Measurements from ENCODE around the gene AVL9.

DNA sequence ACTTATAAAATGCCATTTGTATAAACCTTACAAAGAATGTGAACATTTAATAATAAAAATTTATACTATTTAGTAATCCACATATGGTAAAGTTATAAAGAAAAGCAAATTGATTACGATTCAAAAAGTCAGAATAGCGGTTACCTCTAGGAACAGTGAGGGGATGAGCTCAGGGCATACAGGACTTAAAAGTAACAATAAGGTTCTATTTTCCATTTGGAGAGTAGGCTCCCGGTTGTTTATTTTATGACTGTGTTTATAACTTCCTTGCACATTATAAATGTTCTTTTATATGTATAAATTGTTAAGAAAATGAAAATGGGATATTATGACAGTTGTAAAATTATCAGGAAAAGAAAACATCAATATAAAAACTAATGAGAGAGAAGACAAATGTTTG is 135.7 kb downstream of the AVL9 start:
- TF ChIP-seq, protein P1, sequence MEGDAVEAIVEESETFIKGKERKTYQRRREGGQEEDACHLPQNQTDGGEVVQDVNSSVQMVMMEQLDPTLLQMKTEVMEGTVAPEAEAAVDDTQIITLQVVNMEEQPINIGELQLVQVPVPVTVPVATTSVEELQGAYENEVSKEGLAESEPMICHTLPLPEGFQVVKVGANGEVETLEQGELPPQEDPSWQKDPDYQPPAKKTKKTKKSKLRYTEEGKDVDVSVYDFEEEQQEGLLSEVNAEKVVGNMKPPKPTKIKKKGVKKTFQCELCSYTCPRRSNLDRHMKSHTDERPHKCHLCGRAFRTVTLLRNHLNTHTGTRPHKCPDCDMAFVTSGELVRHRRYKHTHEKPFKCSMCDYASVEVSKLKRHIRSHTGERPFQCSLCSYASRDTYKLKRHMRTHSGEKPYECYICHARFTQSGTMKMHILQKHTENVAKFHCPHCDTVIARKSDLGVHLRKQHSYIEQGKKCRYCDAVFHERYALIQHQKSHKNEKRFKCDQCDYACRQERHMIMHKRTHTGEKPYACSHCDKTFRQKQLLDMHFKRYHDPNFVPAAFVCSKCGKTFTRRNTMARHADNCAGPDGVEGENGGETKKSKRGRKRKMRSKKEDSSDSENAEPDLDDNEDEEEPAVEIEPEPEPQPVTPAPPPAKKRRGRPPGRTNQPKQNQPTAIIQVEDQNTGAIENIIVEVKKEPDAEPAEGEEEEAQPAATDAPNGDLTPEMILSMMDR (IDR thresholded peaks at IDR 0.05): no peak
- TF ChIP-seq EZH2phosphoT487 (IDR thresholded peaks at IDR 0.05) (no peak), EZH2 (IDR thresholded peaks at IDR 0.05) (no peak)

Data from neural progenitor cell (in vitro differentiated cells).